NCI-H146 (cell line): Measurements from ENCODE around the gene PLIN4.

ENCODE experiments used
- DNase-seq: peaks from one replicate; lab custom pipeline; 2025; lab: John Stamatoyannopoulos, UW

The PLIN4 gene

GRCh38 chr19:4488496-4488895 is 29.8 kb downstream of the PLIN4 start:
- DNase-seq = no peak

GRCh38 chr19:4487572-4487971 is 30.7 kb downstream of the PLIN4 start:
- DNase-seq = no peak

- DNase-seq = no peak
Measured at GRCh38 chr19:4483385-4483784, 34.9 kb downstream of the PLIN4 start.

- DNase-seq = no peak
Measured at GRCh38 chr19:4482721-4483364, 35.4 kb downstream of the PLIN4 start.

- no peak for DNase-seq
Measured at GRCh38 chr19:4477034-4477801, 41.1 kb downstream of the PLIN4 start.

GRCh38 chr19:4474514-4475022 is 43.7 kb downstream of the PLIN4 start:
- DNase-seq = peak; percentile 74

- DNase-seq = no peak
Measured at GRCh38 chr19:4473763-4474513, 44.3 kb downstream of the PLIN4 start.

- DNase-seq = no peak
Measured at GRCh38 chr19:4473011-4473762, 45.1 kb downstream of the PLIN4 start.

- DNase-seq = no peak
Measured at GRCh38 chr19:4472174-4472974, 45.9 kb downstream of the PLIN4 start, which contains the start of gene HDGFL2. HDGFL2 (plus strand) TSS chr19:4472297; CDS start chr19:4472351, 54 bp downstream.

GRCh38 chr19:4471403-4472173 is 46.7 kb downstream of the PLIN4 start:
- DNase-seq = peak; percentile 100

GRCh38 chr19:4467835-4468234 is 50.5 kb downstream of the PLIN4 start:
- no peak for DNase-seq

GRCh38 chr19:4464815-4465581 is 53.3 kb downstream of the PLIN4 start:
- DNase-seq = no peak

- peak; percentile 97 for DNase-seq
Measured at GRCh38 chr19:4457654-4458395, 60.5 kb downstream of the PLIN4 start, which contains the start of gene UBXN6. UBXN6 (minus strand) TSS chr19:4457794; CDS start chr19:4457697, 97 bp downstream.

GRCh38 chr19:4456843-4457653 is 61.2 kb downstream of the PLIN4 start:
- peak; percentile 50 for DNase-seq

GRCh38 chr19:4456476-4456842 is 61.8 kb downstream of the PLIN4 start:
- DNase-seq = no peak

- DNase-seq = no peak
Measured at GRCh38 chr19:4455719-4456475, 62.4 kb downstream of the PLIN4 start.
